ENCODE measurements around the gene CLASP2.

CLASP2 gene

DNA sequence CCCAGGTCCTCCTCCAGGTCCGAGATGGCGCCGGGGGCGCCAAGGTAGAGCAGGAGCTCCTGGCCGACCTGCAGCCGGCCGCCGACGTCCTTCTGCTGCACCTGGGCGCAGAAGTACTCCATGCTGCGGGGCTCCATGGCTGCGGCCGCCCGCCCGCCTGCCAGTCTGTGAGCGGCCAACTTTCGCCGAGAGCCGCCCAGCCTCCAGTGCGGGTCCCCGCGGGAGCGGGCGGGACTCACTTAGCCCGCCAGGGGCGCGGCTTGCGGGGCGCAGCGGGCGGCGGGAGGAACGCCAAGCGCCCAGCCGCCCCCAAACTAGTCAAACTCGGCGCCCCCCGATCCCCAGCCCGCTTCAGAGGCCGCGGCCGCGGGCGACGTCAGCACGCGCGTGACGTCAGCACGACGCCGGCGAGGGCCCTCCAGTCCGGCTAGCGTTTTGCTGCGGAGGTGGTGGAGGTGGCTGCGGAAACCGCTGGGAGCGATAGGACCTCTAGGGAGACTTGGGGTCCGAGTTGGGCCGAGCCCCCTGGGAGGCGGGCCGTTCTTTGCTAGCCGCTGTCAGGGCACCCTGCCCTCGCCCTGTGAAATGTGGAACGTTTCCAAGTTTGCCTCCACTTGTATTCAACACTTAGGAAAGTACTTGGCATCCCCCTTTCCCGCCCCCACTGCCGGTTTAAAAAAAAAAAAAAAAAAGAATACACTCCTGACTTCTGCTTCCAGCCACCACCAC lies at the start of gene CLASP2:
Gene CLASP2 (minus strand): TSS at position 389 of the 729 bp plus-strand sequence. CDS start 252 bp downstream, at position 137.
- TF ChIP-seq GATA2 (IDR thresholded peaks at IDR 0.05; ENCODE audit: low read depth, low read length), result no peak
- no peak for TF ChIP-seq GATA3 (IDR thresholded peaks at IDR 0.05; ENCODE audit: low read depth, low read length)

DNA sequence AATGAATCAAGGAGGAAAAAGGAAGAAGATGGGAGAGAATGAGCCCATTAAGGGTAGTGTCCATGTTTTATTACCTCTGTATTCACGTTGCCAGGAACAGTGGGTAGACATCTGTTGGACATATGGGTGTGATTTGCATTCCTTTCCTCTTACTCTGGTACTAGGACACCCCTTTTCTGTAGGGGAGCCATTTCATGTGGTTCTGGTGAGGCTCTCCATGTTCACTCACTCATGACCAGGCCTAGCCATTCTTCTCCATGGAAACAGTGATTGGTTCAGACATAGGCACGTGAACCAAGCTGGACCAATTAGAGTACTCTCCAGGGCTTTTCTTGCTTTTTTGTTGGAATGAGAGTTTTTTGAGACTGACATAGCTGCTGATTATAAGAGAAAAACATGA lies 40.8 kb upstream of the CLASP2 start:
- TF ChIP-seq GATA2 (IDR thresholded peaks at IDR 0.05; ENCODE audit: low read depth, low read length) (no peak), GATA3 (IDR thresholded peaks at IDR 0.05; ENCODE audit: low read depth, low read length) (no peak)

DNA sequence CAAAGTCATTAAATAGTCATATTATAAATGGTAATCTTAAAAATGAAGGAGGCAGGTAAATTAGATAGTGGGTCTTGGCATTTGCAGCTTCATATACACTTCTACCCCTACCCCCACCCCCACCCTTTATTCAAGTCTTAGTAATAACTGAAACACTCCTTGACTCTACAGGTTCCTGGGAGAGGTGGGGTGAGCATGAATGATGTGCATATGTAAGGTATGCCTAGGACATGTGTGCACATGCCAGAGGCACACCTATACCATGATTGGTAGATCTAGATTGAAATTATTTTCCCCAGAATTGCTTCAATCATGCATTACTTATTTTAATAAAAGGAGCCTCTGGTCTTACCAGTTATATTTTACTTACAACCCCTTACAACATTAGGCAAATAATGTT lies 40.2 kb upstream of the CLASP2 start:
- no peak for TF ChIP-seq GATA2 (IDR thresholded peaks at IDR 0.05; ENCODE audit: low read depth, low read length)
- no peak for TF ChIP-seq GATA3 (IDR thresholded peaks at IDR 0.05; ENCODE audit: low read depth, low read length)

DNA sequence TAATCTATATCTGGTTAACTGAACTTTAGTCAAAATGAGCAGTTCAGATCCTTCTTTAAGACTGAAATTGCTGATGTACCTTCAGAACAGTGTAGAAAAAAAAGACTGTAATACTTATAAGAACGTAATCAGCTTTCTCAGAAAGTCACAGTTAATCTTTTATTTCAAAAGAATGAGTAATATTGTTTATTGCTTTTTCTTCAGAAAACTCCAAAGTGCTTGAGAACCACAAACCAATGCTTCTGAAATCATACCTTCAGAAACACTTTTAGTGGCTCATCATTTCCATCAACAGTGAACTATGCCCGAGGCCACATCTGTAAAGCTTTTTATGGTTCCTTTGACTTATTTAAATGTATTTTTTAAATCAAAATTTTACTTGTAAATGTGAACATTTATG lies 33.3 kb upstream of the CLASP2 start:
- no peak for TF ChIP-seq GATA2 (IDR thresholded peaks at IDR 0.05; ENCODE audit: low read depth, low read length)
- TF ChIP-seq GATA3 (IDR thresholded peaks at IDR 0.05; ENCODE audit: low read depth, low read length), result no peak

DNA sequence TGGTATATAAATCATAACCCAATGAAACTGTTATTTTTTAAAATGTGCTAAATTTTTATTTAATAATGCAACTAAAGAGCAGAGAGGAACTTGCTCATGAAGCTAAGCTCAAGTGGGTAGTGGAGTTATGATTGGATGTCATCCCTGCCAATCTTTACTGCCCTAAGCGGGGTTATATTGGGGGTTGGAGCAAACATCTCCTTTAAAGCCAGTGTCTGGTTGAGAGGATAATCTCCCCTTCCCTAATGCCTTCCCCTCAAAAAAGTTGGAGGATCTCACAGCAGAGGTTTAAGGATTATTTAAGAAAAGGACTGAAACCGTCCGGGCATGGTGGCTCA lies 32.1 kb upstream of the CLASP2 start:
- TF ChIP-seq GATA2 (IDR thresholded peaks at IDR 0.05; ENCODE audit: low read depth, low read length) (no peak), GATA3 (IDR thresholded peaks at IDR 0.05; ENCODE audit: low read depth, low read length) (no peak)

DNA sequence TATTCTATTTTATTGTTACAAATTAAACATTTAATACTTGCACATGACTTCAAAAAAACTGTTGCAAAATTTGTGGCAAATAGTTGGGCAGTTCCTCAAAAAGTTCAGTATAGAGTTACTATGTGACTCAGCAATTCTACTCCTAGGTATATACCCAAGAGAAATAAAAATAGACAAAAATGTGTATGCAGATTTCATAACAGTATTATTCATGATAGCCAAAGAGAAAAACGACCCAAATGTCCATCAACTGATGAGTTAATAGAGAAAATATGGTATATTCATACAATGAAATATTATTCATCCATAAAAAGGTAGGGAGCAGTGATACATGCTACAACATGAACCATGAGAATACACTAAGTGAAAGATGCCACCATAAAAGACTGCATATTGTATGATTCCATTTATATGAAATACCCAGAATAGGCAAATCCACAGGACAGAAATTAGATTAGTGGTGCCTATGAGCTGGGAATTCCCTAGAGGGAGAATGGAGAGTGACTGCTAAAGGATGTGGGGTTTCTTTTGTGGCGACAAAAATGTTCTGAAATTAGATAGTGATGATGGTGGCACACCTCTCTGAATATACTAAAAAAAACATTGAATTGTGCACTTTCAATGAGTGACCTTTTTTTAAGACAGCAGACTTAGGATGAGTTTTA lies 31.6 kb upstream of the CLASP2 start:
- TF ChIP-seq GATA2 (IDR thresholded peaks at IDR 0.05; ENCODE audit: low read depth, low read length) (no peak), GATA3 (IDR thresholded peaks at IDR 0.05; ENCODE audit: low read depth, low read length) (no peak)

DNA sequence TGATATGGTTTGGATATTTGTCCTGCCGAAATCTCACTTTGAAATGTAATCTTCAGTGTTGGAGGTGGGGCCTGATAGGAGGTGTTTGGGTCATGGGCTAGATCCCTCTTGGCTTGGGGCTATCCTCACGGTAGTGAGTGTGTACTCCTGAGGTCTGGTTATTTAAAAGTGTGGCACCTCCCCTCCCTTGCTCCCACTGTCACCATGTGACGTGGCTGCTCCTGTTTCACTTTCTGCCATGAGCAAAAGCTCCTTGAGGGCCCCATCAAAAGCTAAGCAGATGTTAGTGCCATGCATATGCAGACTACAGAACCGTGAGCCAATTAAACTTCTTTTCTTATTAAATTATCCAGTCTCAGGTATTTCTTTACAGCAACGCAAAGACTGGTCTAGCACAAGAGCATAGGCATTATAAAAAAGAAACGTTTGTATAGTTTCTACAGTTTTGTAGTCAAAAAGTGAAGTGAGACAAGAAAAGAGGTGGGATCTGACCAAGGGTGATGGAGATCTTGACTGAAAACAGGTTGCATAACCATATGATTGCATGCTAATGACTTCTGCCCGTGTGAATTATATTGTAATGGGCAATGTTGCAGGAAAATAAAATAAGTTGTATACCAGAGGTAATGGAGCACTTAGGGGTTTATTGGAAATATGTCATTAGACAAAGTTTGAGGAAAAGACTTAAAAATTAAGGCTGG lies 28.5 kb upstream of the CLASP2 start:
- no peak for TF ChIP-seq GATA3 (IDR thresholded peaks at IDR 0.05; ENCODE audit: low read depth, low read length)
- TF ChIP-seq GATA2 (IDR thresholded peaks at IDR 0.05; ENCODE audit: low read depth, low read length), result no peak

DNA sequence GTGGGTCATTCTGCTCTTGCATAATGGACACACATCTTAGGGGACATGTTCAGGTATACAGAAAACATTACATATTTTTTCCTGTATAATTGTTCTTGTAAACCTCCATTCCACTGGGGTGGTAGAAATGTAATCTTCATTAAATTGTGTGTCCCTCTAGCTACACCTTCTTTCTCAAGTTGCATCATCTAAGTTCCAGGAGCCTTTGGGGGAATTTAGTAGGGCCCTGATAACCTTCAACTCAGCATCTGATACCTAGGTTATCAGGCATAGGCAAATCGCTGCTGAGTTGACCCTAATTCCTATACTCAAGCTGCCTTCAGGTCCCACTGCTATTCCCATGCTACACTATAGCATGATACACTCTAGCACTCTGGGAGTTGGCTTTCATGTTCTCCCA lies 19.1 kb upstream of the CLASP2 start:
- no peak for TF ChIP-seq GATA2 (IDR thresholded peaks at IDR 0.05; ENCODE audit: low read depth, low read length)
- no peak for TF ChIP-seq GATA3 (IDR thresholded peaks at IDR 0.05; ENCODE audit: low read depth, low read length)

DNA sequence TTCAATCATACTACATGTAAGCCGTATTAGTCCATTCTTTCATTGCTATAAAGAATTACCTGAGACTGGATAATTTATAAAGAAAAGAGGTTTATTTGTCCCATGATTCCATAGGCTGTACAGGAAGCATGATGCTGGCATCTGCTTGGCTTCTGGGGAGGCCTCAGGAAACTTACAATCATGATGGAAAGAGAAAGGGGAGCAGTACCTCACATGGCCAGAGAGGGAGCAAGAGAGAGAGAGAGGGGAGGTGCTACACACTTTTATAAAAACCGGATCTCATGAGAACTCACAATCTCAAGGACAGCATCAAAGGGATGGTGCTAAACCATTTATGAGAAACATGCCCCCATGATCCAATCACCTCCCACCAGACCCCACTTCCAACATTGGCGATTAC lies 14.3 kb upstream of the CLASP2 start:
- TF ChIP-seq GATA3 (IDR thresholded peaks at IDR 0.05; ENCODE audit: low read depth, low read length) (no peak), GATA2 (IDR thresholded peaks at IDR 0.05; ENCODE audit: low read depth, low read length) (no peak)

DNA sequence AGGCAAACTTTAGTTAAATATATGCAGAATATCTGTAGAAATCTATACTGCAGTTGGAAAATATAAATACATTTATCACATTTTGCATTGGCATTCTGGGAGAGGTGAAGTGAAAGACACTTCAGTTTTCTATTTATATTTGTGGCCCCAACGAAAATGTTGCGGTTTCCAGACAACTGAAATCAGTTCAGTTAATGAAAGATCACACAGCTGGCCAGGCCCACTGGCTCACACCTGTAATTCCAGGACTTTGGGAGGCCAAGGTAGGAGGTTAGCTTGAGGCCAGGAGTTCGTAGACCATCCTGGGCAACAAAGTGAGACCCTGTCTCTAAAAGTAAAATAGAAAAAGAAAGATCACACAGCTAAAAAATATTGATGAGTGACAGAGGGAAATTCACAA lies 11.9 kb upstream of the CLASP2 start:
- TF ChIP-seq GATA2 (IDR thresholded peaks at IDR 0.05; ENCODE audit: low read depth, low read length), result no peak
- TF ChIP-seq GATA3 (IDR thresholded peaks at IDR 0.05; ENCODE audit: low read depth, low read length), result no peak

DNA sequence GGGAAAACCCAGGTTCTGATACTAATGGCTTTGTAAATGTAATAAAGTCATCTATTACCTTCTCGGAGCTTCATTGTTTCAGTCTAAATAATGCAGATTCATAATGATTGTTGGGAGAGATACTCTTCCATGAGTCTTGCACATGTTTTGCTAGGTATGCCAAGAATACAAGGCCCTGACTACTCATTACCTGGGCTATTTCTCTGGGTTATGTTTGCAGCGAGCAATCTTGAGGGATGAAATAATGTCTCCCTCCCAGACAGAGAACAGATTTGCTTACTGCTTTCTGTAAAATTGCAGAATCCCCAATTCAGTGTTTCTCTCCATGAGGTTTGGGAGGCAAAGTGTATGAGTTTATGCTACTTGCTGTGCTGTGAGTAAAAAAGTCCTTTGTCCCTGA lies 6.2 kb upstream of the CLASP2 start:
- TF ChIP-seq GATA2 (IDR thresholded peaks at IDR 0.05; ENCODE audit: low read depth, low read length) (no peak), GATA3 (IDR thresholded peaks at IDR 0.05; ENCODE audit: low read depth, low read length) (no peak)

DNA sequence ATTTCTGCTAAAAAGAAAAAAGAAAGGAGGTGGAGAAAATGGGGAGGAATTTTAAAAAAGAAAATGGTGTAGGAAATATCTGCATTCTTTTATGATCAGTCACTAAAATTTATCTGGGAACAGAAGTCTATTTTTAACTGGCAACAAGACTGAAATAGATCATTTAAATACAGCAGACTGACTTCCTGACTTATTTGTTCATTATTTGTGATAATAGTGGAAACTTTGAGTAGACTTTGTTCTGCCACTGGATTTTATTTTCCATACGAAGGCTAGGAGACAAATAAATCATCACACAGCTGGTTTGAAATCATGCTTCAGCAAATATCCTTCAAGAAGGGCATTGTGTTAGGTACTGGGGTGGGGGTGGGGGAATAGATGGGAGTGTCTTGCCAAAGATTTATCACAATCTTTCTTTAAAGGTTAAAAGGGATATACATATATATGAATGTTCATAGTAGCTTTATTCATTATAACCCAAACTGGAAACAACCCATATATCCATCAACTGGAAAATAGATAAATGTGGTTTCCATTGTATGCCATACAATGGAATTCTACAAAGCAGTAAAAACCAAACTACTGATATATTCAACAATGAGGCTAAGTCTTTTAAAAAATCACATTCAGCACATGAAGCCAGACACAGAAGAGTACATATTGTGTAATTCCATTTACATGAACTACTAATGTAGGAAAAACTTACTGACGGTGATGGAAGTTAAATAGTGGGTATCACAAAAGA lies 4.7 kb upstream of the CLASP2 start:
- TF ChIP-seq GATA3 (IDR thresholded peaks at IDR 0.05; ENCODE audit: low read depth, low read length) (no peak), GATA2 (IDR thresholded peaks at IDR 0.05; ENCODE audit: low read depth, low read length) (no peak)

DNA sequence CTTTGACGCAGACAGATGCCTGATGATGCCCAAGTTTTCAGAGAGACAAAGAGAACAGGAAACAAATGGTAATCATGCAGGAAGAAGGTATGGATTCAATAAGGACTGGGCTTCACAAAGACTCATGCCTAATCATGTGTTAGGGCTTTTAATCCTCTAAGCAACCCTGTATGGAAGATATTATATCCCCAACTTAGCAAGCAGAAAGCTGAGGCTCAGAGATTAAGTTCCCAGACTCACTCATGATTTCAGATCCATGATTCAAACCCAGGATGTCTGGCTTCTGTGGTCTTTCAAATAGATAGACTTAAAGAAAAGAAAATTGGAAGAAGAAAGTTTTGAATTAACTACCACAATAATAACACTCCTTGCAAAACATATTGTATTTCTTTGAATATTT lies 4.1 kb upstream of the CLASP2 start:
- TF ChIP-seq GATA3 (IDR thresholded peaks at IDR 0.05; ENCODE audit: low read depth, low read length), result no peak

DNA sequence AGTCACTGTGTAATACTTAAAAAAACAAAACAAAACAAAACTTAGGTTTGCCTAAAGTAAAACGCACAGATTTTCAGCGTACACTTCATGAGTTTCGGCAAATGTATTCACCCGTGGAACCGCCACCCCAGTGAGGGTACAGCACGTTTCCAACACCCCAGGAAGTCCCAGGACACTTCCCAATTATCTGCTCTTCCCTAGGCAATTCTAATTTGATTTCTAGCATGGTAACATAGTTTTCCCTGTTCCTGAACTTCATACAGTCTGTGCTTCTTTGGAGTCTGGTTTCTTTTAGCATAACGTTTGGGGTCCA lies 497 bp upstream of the CLASP2 start:
- TF ChIP-seq GATA3 (IDR thresholded peaks at IDR 0.05; ENCODE audit: low read depth, low read length), result no peak
- no peak for TF ChIP-seq GATA2 (IDR thresholded peaks at IDR 0.05; ENCODE audit: low read depth, low read length)

DNA sequence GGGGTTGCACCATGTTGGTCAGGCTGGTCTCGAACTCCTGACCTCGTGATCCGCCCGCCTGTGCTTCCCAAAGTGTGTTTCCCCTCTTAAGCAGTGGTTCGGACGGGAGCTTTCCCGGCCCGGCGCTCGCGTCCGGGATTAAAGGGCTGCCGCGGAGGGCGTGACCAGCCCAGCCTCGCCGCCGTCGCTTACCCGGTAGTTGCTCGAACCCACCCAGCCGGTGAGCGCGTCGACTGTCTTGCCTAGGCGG lies 513 bp downstream of the CLASP2 start:
- no peak for TF ChIP-seq GATA3 (IDR thresholded peaks at IDR 0.05; ENCODE audit: low read depth, low read length)
- TF ChIP-seq GATA2 (IDR thresholded peaks at IDR 0.05; ENCODE audit: low read depth, low read length), result no peak
